ENCODE results near the gene C10orf53. TPM values are rescaled to one million over a fixed set of nuclear protein-coding genes. Genes with fewer than 3 reads are reported as not detected.

C10orf53 gene
- total RNA-seq, 4 donors from 2014 or later: not detected

DNA sequence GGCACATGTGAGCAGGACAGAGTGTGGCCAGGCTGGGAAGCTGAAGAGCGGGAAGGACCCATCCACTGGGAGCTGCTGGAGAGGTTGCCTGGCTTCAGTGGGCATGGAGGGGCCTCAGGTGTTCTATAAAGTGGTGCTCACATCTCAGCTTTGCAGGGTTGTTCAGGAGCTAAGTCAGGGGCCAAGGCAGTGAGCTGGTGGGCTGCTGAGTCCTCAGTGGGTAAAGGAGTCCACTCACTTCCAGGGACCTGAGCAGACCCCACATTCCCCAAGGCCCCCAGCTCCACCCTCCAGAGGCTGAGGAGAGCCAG is 28.8 kb upstream of the C10orf53 start:
- no peak for DNase-seq (ENCODE audit: low spot score in 2 of 2)
- H3K27me3 ChIP-seq: no peaks in the 10 kb centered on the region
- H3K9me3 ChIP-seq: no peaks in the 10 kb centered on the region
- no peak for TF ChIP-seq POLR2A (IDR thresholded peaks at IDR 0.05)
- TF ChIP-seq EP300 (IDR thresholded peaks at IDR 0.05): no peak
- TF ChIP-seq, protein P1, sequence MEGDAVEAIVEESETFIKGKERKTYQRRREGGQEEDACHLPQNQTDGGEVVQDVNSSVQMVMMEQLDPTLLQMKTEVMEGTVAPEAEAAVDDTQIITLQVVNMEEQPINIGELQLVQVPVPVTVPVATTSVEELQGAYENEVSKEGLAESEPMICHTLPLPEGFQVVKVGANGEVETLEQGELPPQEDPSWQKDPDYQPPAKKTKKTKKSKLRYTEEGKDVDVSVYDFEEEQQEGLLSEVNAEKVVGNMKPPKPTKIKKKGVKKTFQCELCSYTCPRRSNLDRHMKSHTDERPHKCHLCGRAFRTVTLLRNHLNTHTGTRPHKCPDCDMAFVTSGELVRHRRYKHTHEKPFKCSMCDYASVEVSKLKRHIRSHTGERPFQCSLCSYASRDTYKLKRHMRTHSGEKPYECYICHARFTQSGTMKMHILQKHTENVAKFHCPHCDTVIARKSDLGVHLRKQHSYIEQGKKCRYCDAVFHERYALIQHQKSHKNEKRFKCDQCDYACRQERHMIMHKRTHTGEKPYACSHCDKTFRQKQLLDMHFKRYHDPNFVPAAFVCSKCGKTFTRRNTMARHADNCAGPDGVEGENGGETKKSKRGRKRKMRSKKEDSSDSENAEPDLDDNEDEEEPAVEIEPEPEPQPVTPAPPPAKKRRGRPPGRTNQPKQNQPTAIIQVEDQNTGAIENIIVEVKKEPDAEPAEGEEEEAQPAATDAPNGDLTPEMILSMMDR (IDR thresholded peaks at IDR 0.05): no peak
- WGBS, 2 donors: 92 to 100% methylated on average over 1 of the region's 1 CpG
- no peaks in the 10 kb centered on the region for H3K4me1 ChIP-seq
- no peak overlapping the region for H3K27ac ChIP-seq
- no peaks in the 10 kb centered on the region for H3K36me3 ChIP-seq
- no peak overlapping the region for H3K4me3 ChIP-seq

DNA sequence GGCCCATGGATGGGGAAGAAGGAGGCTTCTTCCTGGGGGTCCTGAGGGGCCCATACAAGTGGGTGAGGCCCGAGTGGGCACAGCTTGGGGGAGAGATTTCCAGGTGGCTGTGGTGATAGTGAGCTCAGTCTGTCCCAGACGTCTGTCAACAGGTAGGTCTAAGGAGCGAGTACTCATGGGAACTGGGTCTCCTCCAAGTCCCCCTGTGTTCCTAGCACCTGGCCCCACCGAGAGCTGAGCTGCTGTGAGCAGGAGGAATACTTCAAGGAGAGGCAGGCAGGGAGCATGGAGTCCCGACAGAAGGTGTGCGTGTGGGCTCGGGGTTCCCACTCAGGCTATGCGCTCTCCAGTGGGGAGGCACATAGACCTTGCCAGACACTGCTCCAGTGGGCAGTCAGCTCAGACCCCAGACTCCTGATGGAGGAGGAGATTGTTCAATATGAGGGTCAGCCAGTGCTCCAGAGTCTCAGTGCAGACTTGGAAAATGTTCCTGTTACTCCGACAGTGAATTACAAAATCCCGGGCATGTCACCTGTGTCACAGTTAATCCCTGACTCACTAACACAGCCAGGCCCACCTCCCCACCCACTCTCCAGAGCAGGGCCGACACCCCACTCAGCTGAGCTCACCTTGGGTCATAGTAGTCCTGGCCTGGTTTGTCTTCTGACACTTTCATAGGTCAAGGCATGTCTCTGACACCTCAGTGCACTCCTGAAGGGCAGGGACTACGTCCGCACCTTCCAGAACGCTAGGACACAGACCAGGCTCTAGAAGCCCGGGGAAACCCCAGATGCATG is 28.2 kb upstream of the C10orf53 start:
- no peaks in the 10 kb centered on the region for H3K36me3 ChIP-seq
- no peaks in the 10 kb centered on the region for H3K4me1 ChIP-seq
- H3K9me3 ChIP-seq: no peaks in the 10 kb centered on the region
- no peak overlapping the region for H3K4me3 ChIP-seq
- H3K27ac ChIP-seq: no peak overlapping the region
- no peaks in the 10 kb centered on the region for H3K27me3 ChIP-seq
- 83 to 86% methylated on average over 15 of the region's 15 CpGs for WGBS, 2 donors
- DNase-seq (ENCODE audit: low spot score in 2 of 2): no peak
- TF ChIP-seq POLR2A (IDR thresholded peaks at IDR 0.05): no peak
- TF ChIP-seq, protein P1 (IDR thresholded peaks at IDR 0.05): no peak
- no peak for TF ChIP-seq EP300 (IDR thresholded peaks at IDR 0.05)

DNA sequence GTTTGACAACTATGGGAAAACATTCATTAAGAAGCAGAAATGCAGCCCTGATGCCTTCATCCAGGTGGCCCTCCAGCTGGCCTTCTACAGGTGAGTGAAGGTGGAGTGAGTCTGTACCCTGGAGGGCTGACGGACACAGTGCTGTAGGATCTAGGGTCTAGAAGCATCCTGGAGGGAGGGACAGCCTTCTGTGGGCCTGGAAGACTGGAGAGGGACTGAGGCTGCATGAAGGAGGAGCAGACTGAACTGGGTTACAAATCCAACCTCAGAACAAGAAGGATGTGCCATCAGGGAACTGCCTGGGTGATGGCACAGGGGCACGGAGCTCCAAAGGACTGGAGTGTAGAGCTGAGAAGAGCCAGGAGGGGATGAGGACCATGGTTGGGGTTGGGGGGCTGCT is 27.5 kb upstream of the C10orf53 start:
- Histone ChIP-seq H3K4me3 (no peak overlapping the region), H3K4me1 (no peaks in the 10 kb centered on the region), H3K27me3 (no peaks in the 10 kb centered on the region), H3K9me3 (no peaks in the 10 kb centered on the region), H3K36me3 (no peaks in the 10 kb centered on the region), H3K27ac (no peak overlapping the region)
- WGBS, 2 donors: 76 to 81% methylated on average over 2 of the region's 2 CpGs
- DNase-seq (ENCODE audit: low spot score in 2 of 2): no peak
- TF ChIP-seq, protein P1 (IDR thresholded peaks at IDR 0.05): no peak
- no peak for TF ChIP-seq POLR2A (IDR thresholded peaks at IDR 0.05)
- TF ChIP-seq EP300 (IDR thresholded peaks at IDR 0.05): no peak

DNA sequence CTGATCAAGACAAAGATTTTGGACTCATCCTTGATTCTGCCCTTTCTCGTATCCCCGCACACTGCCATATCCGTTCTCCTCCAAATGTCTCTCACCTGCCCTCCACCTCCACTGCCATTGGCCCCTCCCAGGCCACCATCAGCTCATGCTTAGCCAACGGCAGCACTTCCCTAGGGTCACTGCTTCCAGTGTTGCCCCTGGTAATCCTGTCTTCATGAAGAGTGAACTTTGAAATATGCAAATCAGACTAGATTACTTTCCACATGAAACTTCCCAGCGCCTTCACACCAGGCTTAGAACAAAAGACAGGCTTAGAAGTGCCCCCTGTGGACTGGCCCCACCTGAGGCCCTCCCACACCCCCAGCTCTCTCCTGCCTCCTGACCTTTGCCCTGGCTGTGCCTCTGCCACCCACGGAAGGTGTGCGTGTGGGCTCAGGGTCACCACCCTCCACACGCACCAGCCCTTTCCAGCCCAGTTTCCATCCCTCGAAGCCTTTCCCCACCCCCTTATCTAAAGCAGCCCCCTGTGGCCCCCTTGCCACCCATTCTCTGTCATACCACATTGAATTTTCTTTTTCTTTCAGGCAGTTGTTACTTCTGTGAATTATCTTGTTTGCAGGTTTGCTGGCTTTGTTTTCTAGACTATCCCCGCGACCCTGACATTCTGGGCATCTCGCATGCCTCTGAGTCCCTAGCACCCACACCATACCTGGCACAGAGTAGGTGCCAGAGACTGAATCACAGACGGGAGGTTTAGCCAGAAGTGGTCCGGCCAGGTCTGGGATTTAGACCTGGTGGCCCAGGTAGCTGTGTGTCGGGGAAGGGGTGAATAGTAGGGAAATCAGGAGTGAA is 26.8 kb upstream of the C10orf53 start:
- WGBS, 2 donors: 76 to 77% methylated on average over 15 of the region's 15 CpGs
- DNase-seq (ENCODE audit: low spot score in 2 of 2): no peak
- Histone ChIP-seq H3K27me3 (no peaks in the 10 kb centered on the region), H3K4me1 (no peaks in the 10 kb centered on the region), H3K27ac (no peak overlapping the region), H3K9me3 (no peaks in the 10 kb centered on the region), H3K36me3 (no peaks in the 10 kb centered on the region), H3K4me3 (no peak overlapping the region)
- TF ChIP-seq, protein P1 (IDR thresholded peaks at IDR 0.05): no peak
- TF ChIP-seq EP300 (IDR thresholded peaks at IDR 0.05): no peak
- no peak for TF ChIP-seq POLR2A (IDR thresholded peaks at IDR 0.05)

Data from tibial nerve (tissue), 4 donors.